Stimulated activated naive B cell treated with anti-CD40 and anti-IgM and Interleukin-4, amounts not matched to agents 10 μg/mL and 1 μg/mL and 100 μg/mL, for 72 hours (primary cell): ENCODE data around the gene PTPRQ.

ENCODE experiments used
- ATAC-seq, 2 donors: fragments of 150-1000 bp; cut with Tn5 transposase; replicated peaks; 2 replicates each; pipeline ENCODE4 v1.10.0; 2021; ENCODE audit warnings: moderate library complexity in 1 of 2
- DNase-seq: peaks from one replicate; pipeline ENCODE4 v3.0.0; 2021
- H3K27ac Mint-ChIP-seq: one replicate; pipeline ENCODE4 v1.8.0; 2022; ENCODE audit warnings: mild to moderate bottlenecking, mixed read lengths
- H3K27me3 Mint-ChIP-seq, 2 donors: one replicate each; pipeline ENCODE4 v1.8.0; 2022; ENCODE audit warnings: mixed read lengths in 2 of 2
- H3K36me3 Mint-ChIP-seq, 2 donors: one replicate each; pipeline ENCODE4 v1.8.0; 2022; ENCODE audit warnings: mixed read lengths in 2 of 2, mild to moderate bottlenecking in 1 of 2
- H3K4me1 Mint-ChIP-seq, 2 donors: one replicate each; pipeline ENCODE4 v1.8.0; 2022; ENCODE audit warnings: mixed read lengths in 2 of 2, mild to moderate bottlenecking in 1 of 2
- H3K4me3 Mint-ChIP-seq, 2 donors: one replicate each; pipeline ENCODE4 v1.8.0; 2022; ENCODE audit warnings: mild to moderate bottlenecking in 2 of 2, mixed read lengths in 2 of 2, moderate library complexity in 1 of 2
- H3K9me3 Mint-ChIP-seq, 2 donors: one replicate each; pipeline ENCODE4 v1.8.0; 2022; ENCODE audit warnings: mixed read lengths in 2 of 2, mild to moderate bottlenecking in 1 of 2

PTPRQ gene

DNA sequence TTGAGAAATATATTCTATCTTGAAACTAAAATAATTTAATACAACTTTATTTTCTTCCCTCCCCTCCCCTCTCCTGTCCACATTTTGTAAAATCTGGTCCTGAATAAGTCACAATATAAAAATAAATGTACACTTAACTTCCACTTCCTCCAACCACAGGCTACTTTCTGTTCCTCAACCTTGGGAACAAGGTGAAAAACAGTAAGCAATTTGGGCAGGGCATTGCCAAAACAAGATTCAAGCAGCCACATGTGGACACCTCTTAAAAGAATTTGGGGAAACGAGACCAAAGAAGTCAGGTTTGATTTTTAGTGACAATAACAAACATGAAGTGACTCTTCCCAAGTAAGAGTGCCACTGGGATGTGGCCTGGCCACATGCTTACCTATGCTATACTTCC, 115.7 kb downstream of the PTPRQ start:
- H3K27ac Mint-ChIP-seq = no peak overlapping the region
- H3K9me3 Mint-ChIP-seq = no peaks in the 10 kb centered on the region
- H3K27me3 Mint-ChIP-seq = no peaks in the 10 kb centered on the region
- no peak for ATAC-seq
- no peak overlapping the region for H3K4me3 Mint-ChIP-seq
- no peak for DNase-seq
- no peaks in the 10 kb centered on the region for H3K4me1 Mint-ChIP-seq
- H3K36me3 Mint-ChIP-seq = no peaks in the 10 kb centered on the region

DNA sequence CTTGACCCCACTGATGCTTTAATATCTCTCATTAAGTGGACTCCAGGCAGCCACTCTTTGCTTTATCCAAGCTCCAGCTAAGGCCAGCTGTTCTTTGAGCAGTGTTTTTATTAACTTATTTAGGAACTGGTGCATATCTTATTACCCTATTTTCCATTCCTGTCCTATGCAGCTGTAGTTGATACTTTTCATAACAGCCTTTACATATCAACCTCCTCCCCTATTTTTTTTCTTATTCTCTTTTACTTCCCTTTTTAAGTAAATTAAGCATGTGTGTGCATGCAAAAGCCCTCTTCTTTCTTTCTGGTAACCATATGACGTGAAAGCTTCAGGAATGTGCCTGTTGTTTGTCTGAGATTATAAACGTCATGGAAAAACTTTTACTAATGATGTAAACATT, 121.2 kb downstream of the PTPRQ start:
- no peak overlapping the region for H3K4me3 Mint-ChIP-seq

DNA sequence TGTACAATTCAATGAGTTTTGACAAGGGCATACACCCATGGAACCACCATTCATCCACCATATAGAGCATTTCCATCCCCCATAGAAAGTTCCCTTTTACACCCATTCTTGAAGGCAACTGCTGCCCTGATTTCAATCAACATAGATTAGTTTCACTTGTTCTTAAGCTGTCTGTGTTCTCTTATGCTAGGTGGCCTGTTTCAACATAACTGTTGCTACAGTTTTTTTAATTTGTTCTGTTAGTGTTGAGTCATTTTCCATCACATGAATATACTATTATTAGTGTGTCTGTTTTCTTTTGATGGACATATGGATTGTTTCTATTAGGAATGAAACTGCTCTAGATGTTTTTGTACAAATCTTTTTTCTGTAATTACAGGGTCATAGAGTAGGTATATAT, 123.4 kb downstream of the PTPRQ start:
- no peak overlapping the region for H3K4me3 Mint-ChIP-seq
- H3K27me3 Mint-ChIP-seq = no peaks in the 10 kb centered on the region
- no peak for DNase-seq
- peaks cover 0 to 10% of the 10 kb centered on the region in 2 donors for H3K9me3 Mint-ChIP-seq
- no peak overlapping the region for H3K27ac Mint-ChIP-seq
- H3K4me1 Mint-ChIP-seq = no peaks in the 10 kb centered on the region
- H3K36me3 Mint-ChIP-seq = no peaks in the 10 kb centered on the region
- ATAC-seq = no peak

More for the DNA sequence above, 121.2 kb downstream of the PTPRQ start:
- H3K27me3 Mint-ChIP-seq = no peaks in the 10 kb centered on the region
- H3K27ac Mint-ChIP-seq = no peak overlapping the region
- DNase-seq = no peak
- ATAC-seq = no peak
- peaks cover 0 to 5% of the 10 kb centered on the region in 2 donors for H3K9me3 Mint-ChIP-seq
- H3K4me1 Mint-ChIP-seq = no peaks in the 10 kb centered on the region
- no peaks in the 10 kb centered on the region for H3K36me3 Mint-ChIP-seq

DNA sequence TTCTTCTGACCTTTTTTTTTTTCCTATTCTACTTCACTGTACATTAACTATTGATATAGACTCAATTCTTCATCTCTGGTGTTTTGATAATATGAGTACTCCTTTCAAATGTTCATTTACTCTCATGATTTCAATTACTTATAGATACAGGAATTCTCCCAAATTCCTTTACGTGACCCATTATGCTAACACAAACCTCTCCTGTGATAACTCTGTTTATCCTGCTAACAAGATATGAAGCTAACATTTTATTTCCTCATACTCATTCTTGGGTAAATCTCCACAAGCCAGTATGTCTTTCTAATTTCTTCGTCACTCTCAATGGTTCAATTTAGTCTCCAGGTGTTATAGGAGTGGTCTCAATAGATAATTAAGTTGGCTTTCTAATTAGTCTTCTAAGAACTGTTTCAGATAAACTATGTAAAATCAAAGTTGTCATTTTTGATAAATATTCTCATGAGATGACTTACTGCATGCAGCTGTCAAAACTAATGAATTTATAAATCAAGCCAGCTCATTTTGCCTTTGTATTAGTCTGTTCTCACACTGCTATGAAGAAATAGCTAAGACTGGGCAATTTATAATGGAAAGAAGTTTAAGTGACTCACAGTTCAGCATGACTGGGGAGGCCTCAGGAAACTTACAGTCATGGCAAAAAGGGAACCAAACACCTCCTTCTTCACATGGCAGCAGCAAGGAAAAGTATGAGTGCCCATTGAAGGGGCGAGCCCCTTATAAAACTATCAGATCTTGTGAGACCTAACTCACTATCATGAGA, 132.8 kb downstream of the PTPRQ start:
- Mint-ChIP-seq H3K4me1 (no peaks in the 10 kb centered on the region), H3K27me3 (no peaks in the 10 kb centered on the region), H3K4me3 (no peak overlapping the region), H3K9me3 (no peaks in the 10 kb centered on the region), H3K36me3 (no peaks in the 10 kb centered on the region), H3K27ac (no peak overlapping the region)
- no peak for DNase-seq
- no peak for ATAC-seq

DNA sequence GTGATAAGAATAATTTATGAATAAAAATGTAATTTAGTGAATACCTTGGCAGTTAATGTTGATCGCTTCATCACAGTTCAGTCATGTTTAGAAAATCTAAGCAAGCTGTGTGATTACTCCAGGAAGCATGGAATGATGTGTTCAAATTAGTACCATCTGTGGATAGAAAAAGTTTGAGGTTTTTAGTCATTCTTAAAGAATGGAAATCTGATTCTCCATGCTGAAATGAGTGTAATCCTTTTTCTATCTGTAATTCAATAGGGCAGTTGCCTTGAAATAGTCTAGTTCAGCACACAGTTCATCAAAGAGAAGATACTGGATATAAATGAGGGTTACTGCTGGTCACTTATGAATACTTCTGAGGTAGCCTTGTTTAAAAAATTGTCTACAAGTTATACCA, 136.2 kb downstream of the PTPRQ start:
- H3K36me3 Mint-ChIP-seq = no peaks in the 10 kb centered on the region
- H3K9me3 Mint-ChIP-seq = no peaks in the 10 kb centered on the region
- H3K4me3 Mint-ChIP-seq = no peak overlapping the region
- no peaks in the 10 kb centered on the region for H3K27me3 Mint-ChIP-seq
- no peak overlapping the region for H3K27ac Mint-ChIP-seq
- no peak for DNase-seq
- no peaks in the 10 kb centered on the region for H3K4me1 Mint-ChIP-seq
- no peak for ATAC-seq

DNA sequence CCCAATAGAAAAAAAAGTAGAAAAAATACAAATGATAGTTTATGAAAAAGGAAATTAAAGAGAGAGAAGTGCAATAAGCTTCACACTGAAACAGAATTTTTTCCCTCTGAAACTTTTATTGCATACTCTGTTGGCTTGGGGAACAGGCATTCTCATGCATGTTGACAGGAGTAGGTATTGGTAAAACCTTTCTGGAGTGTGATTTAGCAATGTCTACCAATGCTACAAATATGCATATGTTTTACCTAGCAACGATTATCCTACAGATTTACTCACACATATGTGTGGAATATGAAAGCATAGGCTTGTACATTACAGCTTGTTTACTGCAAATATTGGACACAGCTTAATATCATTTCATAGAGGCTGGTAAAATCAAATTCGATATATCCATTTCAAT, 137.7 kb downstream of the PTPRQ start:
- Mint-ChIP-seq H3K27me3 (no peaks in the 10 kb centered on the region), H3K4me1 (no peaks in the 10 kb centered on the region), H3K36me3 (no peaks in the 10 kb centered on the region), H3K4me3 (no peak overlapping the region), H3K9me3 (peaks cover 0 to 2% of the 10 kb centered on the region in 2 donors), H3K27ac (no peak overlapping the region)
- DNase-seq (no peak), ATAC-seq (no peak)

DNA sequence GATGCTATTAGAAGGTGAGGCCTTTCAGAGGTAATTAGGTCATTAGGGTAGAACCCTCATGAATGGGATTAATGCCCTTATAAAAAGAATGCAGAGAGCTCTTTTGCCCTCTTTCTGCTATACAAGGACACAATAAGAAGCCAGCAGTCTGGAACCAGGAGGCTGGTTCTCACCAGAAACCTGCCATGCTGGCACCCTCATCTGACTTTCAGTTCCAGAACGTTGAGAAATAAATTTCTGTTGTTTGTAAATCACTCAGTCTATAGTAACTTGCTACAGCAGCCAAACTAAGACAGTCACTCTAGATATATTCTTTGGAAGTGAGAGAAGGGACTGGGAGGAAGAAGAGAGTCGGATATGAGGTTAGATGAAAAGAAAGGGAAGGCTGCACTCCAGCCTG, 138.4 kb downstream of the PTPRQ start:
- H3K4me3 Mint-ChIP-seq = no peak overlapping the region
- no peaks in the 10 kb centered on the region for H3K4me1 Mint-ChIP-seq
- DNase-seq = no peak
- H3K9me3 Mint-ChIP-seq = peaks cover 0 to 2% of the 10 kb centered on the region in 2 donors
- no peak overlapping the region for H3K27ac Mint-ChIP-seq
- no peaks in the 10 kb centered on the region for H3K36me3 Mint-ChIP-seq
- ATAC-seq = no peak
- H3K27me3 Mint-ChIP-seq = no peaks in the 10 kb centered on the region

DNA sequence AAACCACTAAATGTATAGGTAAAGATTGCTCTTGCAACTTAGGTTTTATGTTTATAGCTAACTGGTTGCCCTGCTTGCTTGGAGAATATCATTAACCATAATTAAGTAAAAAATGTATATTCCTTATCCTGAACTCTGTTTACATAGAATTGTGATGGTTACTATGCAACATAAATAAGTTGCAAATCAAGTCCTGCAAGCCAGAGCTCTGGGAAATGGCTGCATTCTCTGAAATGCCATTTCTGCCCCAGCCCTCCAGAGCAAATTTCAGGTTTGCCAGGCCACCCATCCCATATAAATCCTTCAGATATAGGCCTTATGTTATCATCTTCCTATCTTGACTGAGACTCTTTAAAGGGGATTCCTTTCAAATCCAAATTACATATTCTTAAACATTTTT, 145.0 kb downstream of the PTPRQ start:
- no peak for DNase-seq

DNA sequence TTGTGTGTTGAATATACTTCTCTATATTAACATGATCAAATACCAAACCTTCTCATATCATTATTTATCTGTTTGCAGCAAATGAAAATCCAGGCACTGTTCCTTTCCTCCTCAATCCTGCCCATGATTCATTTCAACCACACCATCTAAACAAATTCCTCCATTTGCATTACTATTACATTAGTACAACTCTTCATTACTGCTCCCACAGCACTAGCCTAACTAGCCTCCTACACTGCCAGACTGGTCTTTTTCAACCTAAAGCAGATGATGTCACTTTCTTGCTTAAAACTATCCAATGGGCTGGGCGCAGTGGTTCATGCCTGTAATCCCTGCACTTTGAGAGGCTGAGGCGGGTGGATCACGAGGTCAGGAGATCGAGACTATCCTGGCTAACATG, 146.1 kb downstream of the PTPRQ start:
- DNase-seq (no peak), ATAC-seq (no peak)
- Mint-ChIP-seq H3K9me3 (peaks cover 0 to 2% of the 10 kb centered on the region in 2 donors), H3K36me3 (no peaks in the 10 kb centered on the region), H3K4me3 (no peak overlapping the region), H3K27ac (no peak overlapping the region), H3K4me1 (no peaks in the 10 kb centered on the region), H3K27me3 (no peaks in the 10 kb centered on the region)

More for the DNA sequence above, 145.0 kb downstream of the PTPRQ start:
- no peak for ATAC-seq
- H3K36me3 Mint-ChIP-seq = no peaks in the 10 kb centered on the region
- no peak overlapping the region for H3K27ac Mint-ChIP-seq
- peaks cover 0 to 2% of the 10 kb centered on the region in 2 donors for H3K9me3 Mint-ChIP-seq
- no peak overlapping the region for H3K4me3 Mint-ChIP-seq
- no peaks in the 10 kb centered on the region for H3K4me1 Mint-ChIP-seq
- H3K27me3 Mint-ChIP-seq = no peaks in the 10 kb centered on the region

DNA sequence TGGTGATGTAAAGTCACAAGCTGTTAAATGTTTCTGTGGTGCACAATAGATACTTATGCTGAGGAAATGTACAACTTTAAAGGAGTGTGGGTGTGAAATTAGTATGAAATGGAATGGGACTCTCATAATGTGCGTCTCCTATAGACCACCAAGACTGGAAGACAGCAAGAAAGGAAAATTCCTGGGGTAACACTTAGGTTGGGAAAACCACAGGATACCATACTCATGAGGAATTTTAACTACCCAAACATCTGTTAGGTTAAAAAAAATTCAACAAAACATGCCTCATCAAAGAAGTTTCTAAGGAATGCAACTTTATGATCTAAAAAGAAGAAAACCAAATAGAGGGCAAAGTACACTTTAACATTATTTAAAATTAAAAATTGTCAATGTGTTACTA, 149.7 kb downstream of the PTPRQ start:
- DNase-seq (no peak), ATAC-seq (no peak)
- no peaks in the 10 kb centered on the region for H3K9me3 Mint-ChIP-seq
- H3K4me3 Mint-ChIP-seq = no peak overlapping the region
- H3K4me1 Mint-ChIP-seq = no peaks in the 10 kb centered on the region
- no peaks in the 10 kb centered on the region for H3K36me3 Mint-ChIP-seq
- no peak overlapping the region for H3K27ac Mint-ChIP-seq
- H3K27me3 Mint-ChIP-seq = no peaks in the 10 kb centered on the region

DNA sequence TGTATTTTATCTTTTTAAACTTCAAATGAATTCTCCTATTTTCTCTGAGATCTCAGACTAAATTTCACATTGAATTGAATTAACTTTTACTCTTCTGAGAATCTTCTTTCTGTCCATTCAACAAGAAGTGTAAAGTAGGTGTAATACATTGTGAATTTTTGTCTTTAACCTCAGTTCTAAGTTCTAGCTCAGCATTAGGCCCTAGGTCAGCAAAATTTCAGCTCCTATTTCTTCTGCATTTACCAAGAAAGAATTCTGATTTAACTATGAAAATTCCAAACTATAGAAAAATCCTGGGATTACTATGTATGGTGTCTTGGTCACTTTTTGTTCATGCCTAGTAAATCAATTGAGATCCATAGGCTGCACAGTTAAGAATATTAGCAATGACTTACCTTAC, 152.5 kb downstream of the PTPRQ start:
- no peaks in the 10 kb centered on the region for H3K27me3 Mint-ChIP-seq
- no peaks in the 10 kb centered on the region for H3K36me3 Mint-ChIP-seq
- H3K4me3 Mint-ChIP-seq = no peak overlapping the region

DNA sequence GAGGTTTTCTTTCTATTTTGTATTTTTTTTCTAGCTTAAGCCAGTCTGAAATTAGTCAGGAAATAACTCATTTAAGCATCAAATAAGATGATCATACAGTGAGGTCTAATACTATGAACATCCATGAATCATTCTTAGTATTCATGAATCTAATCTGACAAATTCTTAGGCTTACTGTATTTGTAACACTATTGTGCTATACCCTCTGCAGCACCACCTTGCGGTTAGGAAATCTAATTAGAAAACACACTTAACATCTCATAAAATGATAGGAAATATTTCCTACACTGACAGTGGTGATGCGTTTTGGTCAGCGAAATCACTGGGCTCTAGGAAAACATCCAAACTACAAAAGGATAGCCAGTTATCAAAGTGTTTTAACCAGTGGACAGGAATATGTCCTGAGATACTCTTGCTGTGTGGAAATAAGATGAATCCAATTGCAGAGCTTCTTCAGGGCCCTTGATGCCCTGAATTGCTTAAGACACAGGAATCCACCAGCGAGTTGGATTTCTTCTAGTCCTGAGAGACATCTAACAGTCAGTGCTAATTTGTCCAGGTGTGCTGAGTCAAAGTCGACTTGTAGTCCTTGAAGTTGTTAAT, 154.1 kb downstream of the PTPRQ start:
- Mint-ChIP-seq H3K9me3 (no peaks in the 10 kb centered on the region), H3K27me3 (no peaks in the 10 kb centered on the region), H3K4me3 (no peak overlapping the region), H3K36me3 (no peaks in the 10 kb centered on the region), H3K27ac (no peak overlapping the region), H3K4me1 (no peaks in the 10 kb centered on the region)
- DNase-seq (no peak), ATAC-seq (no peak)

More for the DNA sequence above, 152.5 kb downstream of the PTPRQ start:
- Mint-ChIP-seq H3K27ac (no peak overlapping the region), H3K4me1 (no peaks in the 10 kb centered on the region), H3K9me3 (no peaks in the 10 kb centered on the region)
- ATAC-seq (no peak), DNase-seq (no peak)

DNA sequence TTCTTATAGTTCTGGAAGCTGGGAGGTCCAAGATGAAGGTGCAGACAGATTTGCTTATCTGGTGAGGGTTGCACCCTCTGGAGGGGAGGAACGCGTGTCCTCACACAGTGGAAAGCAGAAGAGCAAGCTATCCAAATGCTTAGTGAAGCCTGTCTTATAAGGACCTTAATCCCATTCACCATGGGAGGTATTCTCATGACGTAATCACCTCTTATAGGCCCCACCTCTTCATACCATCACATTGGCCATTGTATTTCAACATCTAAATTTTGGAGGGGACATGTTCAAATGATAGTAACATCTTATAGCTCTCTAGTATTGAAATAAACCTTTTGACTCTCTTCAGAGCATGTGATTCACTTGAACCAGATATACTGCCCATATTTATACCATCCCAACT, 158.4 kb downstream of the PTPRQ start:
- no peak for DNase-seq
- ATAC-seq = no peak
- no peaks in the 10 kb centered on the region for H3K4me1 Mint-ChIP-seq
- H3K27ac Mint-ChIP-seq = no peak overlapping the region
- H3K27me3 Mint-ChIP-seq = no peaks in the 10 kb centered on the region
- no peaks in the 10 kb centered on the region for H3K9me3 Mint-ChIP-seq
- no peaks in the 10 kb centered on the region for H3K36me3 Mint-ChIP-seq
- no peak overlapping the region for H3K4me3 Mint-ChIP-seq

DNA sequence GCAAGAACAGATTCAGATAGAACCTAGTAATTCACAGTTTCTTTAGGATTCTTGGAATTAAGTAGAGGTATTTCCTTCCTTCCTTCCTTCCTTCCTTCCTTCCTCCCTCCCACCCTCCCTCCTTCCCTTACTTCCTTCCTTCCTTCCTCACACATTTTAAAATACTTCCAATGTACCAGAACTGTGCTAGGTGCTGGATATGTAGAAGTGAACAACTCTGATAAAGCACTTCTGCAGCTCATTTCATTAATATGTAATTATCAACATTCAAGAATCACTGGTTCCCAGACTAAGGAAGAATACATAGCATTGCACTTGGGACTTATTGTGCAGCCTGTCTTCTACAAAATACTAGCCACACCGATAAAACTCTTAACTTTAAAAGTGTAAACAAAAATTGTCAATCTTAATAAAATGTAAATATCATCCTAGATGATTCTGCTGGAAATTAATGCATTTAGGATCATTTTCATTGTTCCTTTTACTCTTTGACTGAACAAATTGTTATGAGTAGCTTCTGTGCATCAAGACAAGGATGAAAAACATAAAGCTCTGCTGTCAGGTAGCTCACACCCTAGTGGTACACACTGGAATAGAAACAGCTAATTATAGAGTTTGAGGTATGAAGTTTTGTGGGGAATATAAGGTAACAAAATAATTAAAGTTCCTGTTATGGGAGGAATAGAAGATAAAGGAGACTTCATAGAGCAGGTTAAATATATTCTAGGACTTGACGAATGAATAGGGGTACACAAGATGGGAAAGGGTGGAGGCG, 163.5 kb downstream of the PTPRQ start:
- DNase-seq (no peak), ATAC-seq (no peak)
- Mint-ChIP-seq H3K27ac (no peak overlapping the region), H3K4me1 (no peaks in the 10 kb centered on the region), H3K4me3 (no peak overlapping the region), H3K9me3 (peaks cover 1 to 5% of the 10 kb centered on the region in 2 donors), H3K36me3 (no peaks in the 10 kb centered on the region), H3K27me3 (no peaks in the 10 kb centered on the region)

DNA sequence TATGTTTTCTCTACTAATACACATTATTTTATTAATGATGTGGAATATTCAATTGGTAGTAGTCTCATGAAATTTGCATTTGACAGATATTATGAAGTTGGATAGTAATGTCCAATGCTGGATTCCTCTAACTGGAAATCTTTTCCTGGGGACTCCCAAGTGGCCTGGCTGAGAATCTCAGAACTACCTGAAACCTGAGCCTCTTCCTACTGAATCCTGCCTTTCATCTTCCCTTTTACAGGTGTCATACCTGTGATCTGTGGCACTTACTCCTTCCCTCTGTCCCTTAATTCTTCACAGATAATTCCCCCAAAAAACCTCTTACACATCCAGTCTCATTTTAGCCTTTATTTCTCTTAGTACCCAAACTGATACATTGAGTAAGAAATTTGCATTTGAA, 173.7 kb downstream of the PTPRQ start:
- Mint-ChIP-seq H3K36me3 (no peaks in the 10 kb centered on the region), H3K27me3 (no peaks in the 10 kb centered on the region), H3K4me3 (no peak overlapping the region), H3K27ac (no peak overlapping the region), H3K9me3 (peaks cover 0 to 1% of the 10 kb centered on the region in 2 donors), H3K4me1 (no peaks in the 10 kb centered on the region)
- DNase-seq (no peak), ATAC-seq (no peak)
